ENCODE measurements around the gene TEX51.

Gene TEX51

GRCh38 chr2:126878601-126879000 lies 20.1 kb upstream of the TEX51 start:
- H3K27ac ChIP-seq (ENCODE audit: low read depth, low read length): no peak overlapping the region
- peaks cover 10% of the 10 kb centered on the region for H3K9me3 ChIP-seq (ENCODE audit: insufficient read depth, low read depth, low read length)
- no peaks in the 10 kb centered on the region for H3K36me3 ChIP-seq (ENCODE audit: insufficient read depth, low read length)
- no peaks in the 10 kb centered on the region for H3K4me1 ChIP-seq (ENCODE audit: insufficient read depth, low read length)
- no peaks in the 10 kb centered on the region for H3K27me3 ChIP-seq (ENCODE audit: insufficient read depth, low read length)
- H3K4me3 ChIP-seq (ENCODE audit: low read length): no peak overlapping the region
- H3K9ac ChIP-seq (ENCODE audit: low read depth, low read length): no peak overlapping the region
- 98% methylated on average over 7 of the region's 7 CpGs for WGBS

- Histone ChIP-seq H3K27me3 (ENCODE audit: insufficient read depth, low read length) (no peaks in the 10 kb centered on the region), H3K9me3 (ENCODE audit: insufficient read depth, low read depth, low read length) (peaks cover 7% of the 10 kb centered on the region), H3K4me3 (ENCODE audit: low read length) (no peak overlapping the region), H3K9ac (ENCODE audit: low read depth, low read length) (no peak overlapping the region), H3K4me1 (ENCODE audit: insufficient read depth, low read length) (no peaks in the 10 kb centered on the region), H3K27ac (ENCODE audit: low read depth, low read length) (no peak overlapping the region), H3K36me3 (ENCODE audit: insufficient read depth, low read length) (no peaks in the 10 kb centered on the region)
- 96% methylated on average over 12 of the region's 12 CpGs for WGBS
These were observed 19.1 kb upstream of the TEX51 start for GRCh38 chr2:126879348-126880298.

- H3K4me1 ChIP-seq (ENCODE audit: insufficient read depth, low read length): no peaks in the 10 kb centered on the region
- peaks cover 4% of the 10 kb centered on the region for H3K9me3 ChIP-seq (ENCODE audit: insufficient read depth, low read depth, low read length)
- H3K4me3 ChIP-seq (ENCODE audit: low read length): no peak overlapping the region
- H3K27me3 ChIP-seq (ENCODE audit: insufficient read depth, low read length): no peaks in the 10 kb centered on the region
- H3K9ac ChIP-seq (ENCODE audit: low read depth, low read length): no peak overlapping the region
- no peak overlapping the region for H3K27ac ChIP-seq (ENCODE audit: low read depth, low read length)
- 89% methylated on average over 7 of the region's 7 CpGs for WGBS
- H3K36me3 ChIP-seq (ENCODE audit: insufficient read depth, low read length): no peaks in the 10 kb centered on the region
These were observed 18.4 kb upstream of the TEX51 start for GRCh38 chr2:126880324-126880723.

GRCh38 chr2:126880817-126881216 lies 17.9 kb upstream of the TEX51 start:
- Histone ChIP-seq H3K36me3 (ENCODE audit: insufficient read depth, low read length) (no peaks in the 10 kb centered on the region), H3K4me3 (ENCODE audit: low read length) (no peak overlapping the region), H3K9ac (ENCODE audit: low read depth, low read length) (no peak overlapping the region), H3K27ac (ENCODE audit: low read depth, low read length) (no peak overlapping the region), H3K4me1 (ENCODE audit: insufficient read depth, low read length) (no peaks in the 10 kb centered on the region), H3K27me3 (ENCODE audit: insufficient read depth, low read length) (no peaks in the 10 kb centered on the region), H3K9me3 (ENCODE audit: insufficient read depth, low read depth, low read length) (peaks cover under 1% of the 10 kb centered on the region)
- 83% methylated on average over 3 of the region's 4 CpGs for WGBS

GRCh38 chr2:126881591-126881990 lies 17.1 kb upstream of the TEX51 start:
- H3K36me3 ChIP-seq (ENCODE audit: insufficient read depth, low read length): no peaks in the 10 kb centered on the region
- WGBS: 93% methylated on average over 9 of the region's 9 CpGs
- H3K9me3 ChIP-seq (ENCODE audit: insufficient read depth, low read depth, low read length): no peaks in the 10 kb centered on the region
- H3K4me3 ChIP-seq (ENCODE audit: low read length): no peak overlapping the region
- no peak overlapping the region for H3K27ac ChIP-seq (ENCODE audit: low read depth, low read length)
- H3K9ac ChIP-seq (ENCODE audit: low read depth, low read length): no peak overlapping the region
- 0 out of 2 replicates have a peak, but pooled peaks cover 2% of the 10 kb centered on the region for H3K27me3 ChIP-seq (ENCODE audit: insufficient read depth, low read length)
- H3K4me1 ChIP-seq (ENCODE audit: insufficient read depth, low read length): no peaks in the 10 kb centered on the region

- H3K9me3 ChIP-seq (ENCODE audit: insufficient read depth, low read depth, low read length): no peaks in the 10 kb centered on the region
- no peak overlapping the region for H3K9ac ChIP-seq (ENCODE audit: low read depth, low read length)
- WGBS: 33% methylated on average over 2 of the region's 2 CpGs
- H3K4me3 ChIP-seq (ENCODE audit: low read length): no peak overlapping the region
- H3K4me1 ChIP-seq (ENCODE audit: insufficient read depth, low read length): no peaks in the 10 kb centered on the region
- peaks cover 8% of the 10 kb centered on the region; the same call in 1 of the 2 replicates for H3K27me3 ChIP-seq (ENCODE audit: insufficient read depth, low read length)
- H3K27ac ChIP-seq (ENCODE audit: low read depth, low read length): no peak overlapping the region
- no peaks in the 10 kb centered on the region for H3K36me3 ChIP-seq (ENCODE audit: insufficient read depth, low read length)
These were observed 16.5 kb upstream of the TEX51 start for GRCh38 chr2:126882181-126882580.

- Histone ChIP-seq H3K9me3 (ENCODE audit: insufficient read depth, low read depth, low read length) (no peaks in the 10 kb centered on the region), H3K9ac (ENCODE audit: low read depth, low read length) (no peak overlapping the region), H3K4me1 (ENCODE audit: insufficient read depth, low read length) (no peaks in the 10 kb centered on the region), H3K27ac (ENCODE audit: low read depth, low read length) (no peak overlapping the region), H3K27me3 (ENCODE audit: insufficient read depth, low read length) (peaks cover 12% of the 10 kb centered on the region; the same call in 1 of the 2 replicates), H3K4me3 (ENCODE audit: low read length) (no peak overlapping the region), H3K36me3 (ENCODE audit: insufficient read depth, low read length) (no peaks in the 10 kb centered on the region)
- whole genome bisulfite sequencing: 92% methylated on average over 7 of the region's 7 CpGs
These were observed 15.7 kb upstream of the TEX51 start for GRCh38 chr2:126882736-126883665.

GRCh38 chr2:126883666-126884040 lies 15.0 kb upstream of the TEX51 start:
- H3K4me3 ChIP-seq (ENCODE audit: low read length): no peak overlapping the region
- H3K36me3 ChIP-seq (ENCODE audit: insufficient read depth, low read length): no peaks in the 10 kb centered on the region
- H3K27ac ChIP-seq (ENCODE audit: low read depth, low read length): no peak overlapping the region
- H3K4me1 ChIP-seq (ENCODE audit: insufficient read depth, low read length): no peaks in the 10 kb centered on the region
- H3K9me3 ChIP-seq (ENCODE audit: insufficient read depth, low read depth, low read length): no peaks in the 10 kb centered on the region
- H3K9ac ChIP-seq (ENCODE audit: low read depth, low read length): no peak overlapping the region
- WGBS: 95% methylated on average over 6 of the region's 6 CpGs
- peaks cover 12% of the 10 kb centered on the region; the same call in 1 of the 2 replicates for H3K27me3 ChIP-seq (ENCODE audit: insufficient read depth, low read length)

- Histone ChIP-seq H3K36me3 (ENCODE audit: insufficient read depth, low read length) (no peaks in the 10 kb centered on the region), H3K4me1 (ENCODE audit: insufficient read depth, low read length) (no peaks in the 10 kb centered on the region), H3K4me3 (ENCODE audit: low read length) (no peak overlapping the region), H3K9me3 (ENCODE audit: insufficient read depth, low read depth, low read length) (no peaks in the 10 kb centered on the region), H3K9ac (ENCODE audit: low read depth, low read length) (no peak overlapping the region), H3K27ac (ENCODE audit: low read depth, low read length) (no peak overlapping the region), H3K27me3 (ENCODE audit: insufficient read depth, low read length) (peaks cover 12% of the 10 kb centered on the region; the same call in 1 of the 2 replicates)
- WGBS: 91% methylated on average over 20 of the region's 21 CpGs
These were observed 13.6 kb upstream of the TEX51 start for GRCh38 chr2:126884861-126885750.

GRCh38 chr2:126885751-126886210 lies 12.9 kb upstream of the TEX51 start:
- H3K27ac ChIP-seq (ENCODE audit: low read depth, low read length): no peak overlapping the region
- H3K9ac ChIP-seq (ENCODE audit: low read depth, low read length): 0 out of 2 replicates have a peak overlapping the region, but pooled peaks have one; percentile 41
- 88% methylated on average over 18 of the region's 18 CpGs for WGBS
- no peaks in the 10 kb centered on the region for H3K36me3 ChIP-seq (ENCODE audit: insufficient read depth, low read length)
- no peaks in the 10 kb centered on the region for H3K9me3 ChIP-seq (ENCODE audit: insufficient read depth, low read depth, low read length)
- peak overlapping the region; percentile 42 for H3K4me3 ChIP-seq (ENCODE audit: low read length)
- no peaks in the 10 kb centered on the region for H3K4me1 ChIP-seq (ENCODE audit: insufficient read depth, low read length)
- H3K27me3 ChIP-seq (ENCODE audit: insufficient read depth, low read length): peaks cover 12% of the 10 kb centered on the region; the same call in 1 of the 2 replicates
